Fibroblast of lung (primary cell): ENCODE results near the gene CMTM3. TPM values are rescaled to one million over a fixed set of nuclear protein-coding genes. Genes with fewer than 3 reads are reported as not detected.

Experiments used
- DNase-seq, 2 donors: peaks; one replicate each; pipeline versions ENCODE4 v3.0.0 to v3.0.0-alpha.2; 2010; ENCODE audit warnings: low read depth in 2 of 2
- H2AFZ ChIP-seq: 2 replicates; pipeline ENCODE4 v1.5.1; 2012; ENCODE audit warnings: low read length, control low read depth, inconsistent platforms
- H3K27ac ChIP-seq: 2 replicates; pipeline ENCODE4 v1.5.1; 2011; ENCODE audit warnings: low read length, control low read depth; ENCODE audit not compliant: insufficient read depth
- H3K27me3 ChIP-seq: 2 replicates; pipeline ENCODE4 v1.5.1; 2011; ENCODE audit warnings: mild to moderate bottlenecking, low read length; ENCODE audit not compliant: control insufficient read depth, insufficient read depth
- H3K36me3 ChIP-seq: 2 replicates; pipeline ENCODE4 v1.5.1; 2011; ENCODE audit warnings: low read length; ENCODE audit not compliant: control insufficient read depth, insufficient read depth
- H3K4me1 ChIP-seq: 2 replicates; pipeline ENCODE4 v1.5.1; 2011; ENCODE audit warnings: low read length; ENCODE audit not compliant: control insufficient read depth, insufficient read depth; ENCODE audit errors: extremely low read depth
- H3K4me2 ChIP-seq: 2 replicates; pipeline ENCODE4 v1.5.1; 2011; ENCODE audit warnings: low read length, control low read depth; ENCODE audit not compliant: insufficient read depth; ENCODE audit errors: extremely low read depth
- H3K4me3 ChIP-seq, 4 experiments: fragments of 200-600 bp in 1 of 4; sonication (generic) in 1 of 4; replicated peaks in 1 of 4; 2 replicates each; pipeline ENCODE4 v1.5.1; 2011 to 2016; ENCODE audit warnings: low read length in 4 of 4, low read depth in 3 of 4, mild to moderate bottlenecking in 3 of 4, control low read depth in 2 of 4, inconsistent platforms in 1 of 4, mixed read lengths in 1 of 4; ENCODE audit not compliant: insufficient read depth in 1 of 4; ENCODE audit errors: control extremely low read depth in 1 of 4
- H3K79me2 ChIP-seq: 2 replicates; pipeline ENCODE4 v1.5.1; 2012; ENCODE audit warnings: mild to moderate bottlenecking, low read length, inconsistent platforms; ENCODE audit not compliant: control insufficient read depth, insufficient read depth
- H3K9ac ChIP-seq: 2 replicates; pipeline ENCODE4 v1.5.1; 2011; ENCODE audit warnings: mild to moderate bottlenecking, low read length, control low read depth; ENCODE audit not compliant: insufficient read depth
- H3K9me3 ChIP-seq: 2 replicates; pipeline ENCODE4 v1.5.1; 2012; ENCODE audit warnings: low read depth, low read length; ENCODE audit not compliant: control insufficient read depth, insufficient read depth
- H4K20me1 ChIP-seq: 2 replicates; pipeline ENCODE4 v1.5.1; 2011; ENCODE audit warnings: low read length; ENCODE audit not compliant: control insufficient read depth, insufficient read depth; ENCODE audit errors: extremely low read depth
- CTCF ChIP-seq, 2 donors: IDR thresholded peaks in 1 of 2; conservative IDR thresholded peaks in 1 of 2; 1 replicate in 1 of 2; 2 replicates in 1 of 2; pipeline ENCODE4 v1.5.1; 2011 to 2012; ENCODE audit warnings: low read length in 2 of 2, control low read depth in 1 of 2, inconsistent platforms in 1 of 2, low read depth in 1 of 2, mild to moderate bottlenecking in 1 of 2
- EZH2 ChIP-seq: IDR thresholded peaks from 2 replicates; pipeline ENCODE4 v1.5.1; 2012; ENCODE audit warnings: low read length, control low read depth, mild to moderate bottlenecking; ENCODE audit errors: missing control alignments
- polyA plus RNA-seq, 2 donors: library from polyadenylated mRNA; depleted of rRNA in 1 of 2; stranded (reverse) in 1 of 2; unstranded in 1 of 2; fragments of >200 nt; gene quantifications; 2 replicates each; pipeline ENCODE4 v1.2.1, GENCODE V29; 2011 to 2012; ENCODE audit warnings: missing spikeins in 1 of 2
- total RNA-seq: library from RNA; depleted of rRNA; stranded (reverse); fragments of >200 nt; gene quantifications from 2 replicates; pipeline ENCODE4 v1.2.1, GENCODE V29; 2014

The CMTM3 gene
- total and polyA plus RNA-seq, 2 donors (not counting 1 experiment from before 2014, with no cell fraction given), result 10.1 to 18.6 TPM

- peaks cover 20% of the 10 kb centered on the region for H3K27me3 ChIP-seq
- no peaks in the 10 kb centered on the region for H3K79me2 ChIP-seq
- H2AFZ ChIP-seq, result no peak overlapping the region
- no peaks in the 10 kb centered on the region for H4K20me1 ChIP-seq
- no peak overlapping the region for H3K27ac ChIP-seq
- H3K4me1 ChIP-seq, result peaks cover 14% of the 10 kb centered on the region
- no peak overlapping the region for H3K4me3 ChIP-seq
- peak; percentile 9 to 68 for DNase-seq
- TF ChIP-seq CTCF (conservative IDR thresholded peaks at IDR 0.05 in 1 of 2, IDR thresholded peaks at IDR 0.05 in 1 of 2; ENCODE audit: low read depth in 1 of 2, low read length in 2 of 2), result no peak
- TF ChIP-seq EZH2, result no peak
- no peak overlapping the region for H3K9ac ChIP-seq
- no peaks in the 10 kb centered on the region for H3K9me3 ChIP-seq
- H3K36me3 ChIP-seq, result no peaks in the 10 kb centered on the region
- H3K4me2 ChIP-seq, result no peak overlapping the region
Observed at GRCh38 chr16:66581246-66581952, 23.1 kb upstream of the CMTM3 start.

- Histone ChIP-seq H4K20me1 (no peaks in the 10 kb centered on the region), H3K4me1 (peaks cover 7% of the 10 kb centered on the region), H3K9ac (no peak overlapping the region), H3K27ac (no peak overlapping the region), H3K79me2 (no peaks in the 10 kb centered on the region), H3K27me3 (no peaks in the 10 kb centered on the region), H3K9me3 (no peaks in the 10 kb centered on the region), H3K36me3 (no peaks in the 10 kb centered on the region), H3K4me3 (no peak overlapping the region), H3K4me2 (no peak overlapping the region), H2AFZ (no peak overlapping the region)
- TF ChIP-seq EZH2, result no peak
- no peak for TF ChIP-seq CTCF (conservative IDR thresholded peaks at IDR 0.05 in 1 of 2, IDR thresholded peaks at IDR 0.05 in 1 of 2; ENCODE audit: low read depth in 1 of 2, low read length in 2 of 2)
- no peak for DNase-seq
Observed at GRCh38 chr16:66585481-66586239, 18.8 kb upstream of the CMTM3 start.

GRCh38 chr16:66587881-66588600 is 16.5 kb upstream of the CMTM3 start:
- Histone ChIP-seq H3K4me1 (no peaks in the 10 kb centered on the region), H3K79me2 (no peaks in the 10 kb centered on the region), H3K36me3 (no peaks in the 10 kb centered on the region), H4K20me1 (no peaks in the 10 kb centered on the region), H3K27ac (no peak overlapping the region), H3K9ac (no peak overlapping the region), H3K9me3 (no peaks in the 10 kb centered on the region), H2AFZ (no peak overlapping the region), H3K4me3 (no peak overlapping the region), H3K27me3 (peaks cover 4% of the 10 kb centered on the region), H3K4me2 (peak overlapping the region; percentile 40)
- no peak for TF ChIP-seq EZH2
- TF ChIP-seq CTCF (conservative IDR thresholded peaks at IDR 0.05 in 1 of 2, IDR thresholded peaks at IDR 0.05 in 1 of 2; ENCODE audit: low read depth in 1 of 2, low read length in 2 of 2), result no peak
- DNase-seq, result no peak
